Thyroid gland (tissue), 4 donors: ENCODE measurements around the gene NFYB.

Experiments used
- CTCF ChIP-seq, 6 experiments: fragments of 200-600 bp in 3 of 6; fragments of 450-650 bp in 3 of 6; sonication (generic) in 3 of 6; IDR thresholded peaks; one replicate each; pipeline ENCODE4 v1.5.1; 2016 to 2019; ENCODE audit warnings: antibody characterized with exemption in 6 of 6, mild to moderate bottlenecking in 2 of 6, inconsistent platforms in 1 of 6, moderate library complexity in 1 of 6
- POLR2A ChIP-seq, 2 donors: fragments of 450-650 bp; IDR thresholded peaks; one replicate each; pipeline ENCODE4 v1.6.1; 2017; ENCODE audit warnings: antibody characterized with exemption in 2 of 2, mild to moderate bottlenecking in 2 of 2, moderate library complexity in 1 of 2

- TF ChIP-seq POLR2A (IDR thresholded peaks at IDR 0.05): no peak
- TF ChIP-seq CTCF (IDR thresholded peaks at IDR 0.05): no peak
Observed at GRCh38 chr12:104097954-104098353, 40.1 kb downstream of the NFYB start.
